SK-N-SH treated with all-trans-retinoic acid at 6 μM for 48 hours (cell line): ENCODE measurements around the gene TCF25.

Experiments
- ATAC-seq: fragments of 200-7000 bp; cut with Tn5 transposase; 3 replicates; pipeline ENCODE4 v1.9.1; 2020; ENCODE audit warnings: mild to moderate bottlenecking, moderate library complexity
- ARNTL ChIP-seq: fragments of 450-650 bp; formaldehyde crosslinking; IDR thresholded peaks from 2 replicates; pipeline ENCODE4 v1.5.0; 2020; ENCODE audit warnings: low read depth, mild to moderate bottlenecking, moderate library complexity, borderline replicate concordance
- BACH2 ChIP-seq: fragments of 250-450 bp; sonication (Bioruptor Pico); IDR thresholded peaks from 2 replicates; pipeline ENCODE4 v1.9.0; 2021; ENCODE audit warnings: mild to moderate bottlenecking, borderline replicate concordance
- CREB5 ChIP-seq: fragments of 250-450 bp; sonication (Bioruptor Pico); IDR thresholded peaks from 2 replicates; pipeline ENCODE4 v1.5.1; 2020; ENCODE audit warnings: low read depth, mild to moderate bottlenecking, moderate library complexity
- CSDC2 ChIP-seq: fragments of 250-450 bp; sonication (Bioruptor Pico); IDR thresholded peaks from 2 replicates; pipeline ENCODE4 v1.5.0; 2020; ENCODE audit warnings: mild to moderate bottlenecking, moderate library complexity
- CSRNP3 ChIP-seq: fragments of 250-450 bp; sonication (Bioruptor Pico); IDR thresholded peaks from 2 replicates; pipeline ENCODE4 v1.5.1; 2021; ENCODE audit warnings: mild to moderate bottlenecking, moderate library complexity
- ESRRG ChIP-seq: fragments of 250-450 bp; sonication (Bioruptor Pico); IDR thresholded peaks from 2 replicates; pipeline ENCODE4 v1.6.1; 2021; ENCODE audit warnings: mild to moderate bottlenecking
- GLIS3 ChIP-seq: fragments of 250-450 bp; sonication (Bioruptor Pico); IDR thresholded peaks from 2 replicates; pipeline ENCODE4 v1.5.0; 2020; ENCODE audit warnings: mild to moderate bottlenecking, moderate library complexity
- ISL1 ChIP-seq: fragments of 250-450 bp; sonication (Bioruptor Pico); IDR thresholded peaks from 2 replicates; pipeline ENCODE4 v2.1.2; 2022; ENCODE audit warnings: mild to moderate bottlenecking, moderate library complexity
- OSR1 ChIP-seq: fragments of 250-450 bp; sonication (Bioruptor Pico); IDR thresholded peaks from 2 replicates; pipeline ENCODE4 v1.8.0; 2022; ENCODE audit warnings: moderate library complexity, mild to moderate bottlenecking, inconsistent platforms
- PATZ1 ChIP-seq: fragments of 250-450 bp; sonication (Bioruptor Pico); IDR thresholded peaks from 2 replicates; pipeline ENCODE4 v1.8.0; 2020; ENCODE audit warnings: mild to moderate bottlenecking, moderate library complexity, borderline replicate concordance
- PPARA ChIP-seq: fragments of 250-450 bp; sonication (Bioruptor Pico); IDR thresholded peaks from 2 replicates; pipeline ENCODE4 v1.5.0; 2020; ENCODE audit warnings: mild to moderate bottlenecking, borderline replicate concordance
- RARB ChIP-seq: fragments of 250-450 bp; sonication (Bioruptor Pico); IDR thresholded peaks from 2 replicates; pipeline ENCODE4 v1.8.0; 2021; ENCODE audit warnings: mild to moderate bottlenecking, moderate library complexity
- SNAI2 ChIP-seq: fragments of 250-450 bp; sonication (Bioruptor Pico); IDR thresholded peaks from 2 replicates; pipeline ENCODE4 v1.5.0; 2020; ENCODE audit warnings: mild to moderate bottlenecking, moderate library complexity
- TCF4 ChIP-seq: fragments of 250-450 bp; sonication (Bioruptor Pico); IDR thresholded peaks from 2 replicates; pipeline ENCODE4 v1.8.0; 2021; ENCODE audit warnings: mild to moderate bottlenecking, moderate library complexity, borderline replicate concordance
- TOX ChIP-seq: fragments of 250-450 bp; sonication (Bioruptor Pico); IDR thresholded peaks from 2 replicates; pipeline ENCODE4 v1.8.0; 2021; ENCODE audit warnings: mild to moderate bottlenecking, moderate library complexity, borderline replicate concordance
- TSHZ2 ChIP-seq: fragments of 250-450 bp; sonication (Bioruptor Pico); IDR thresholded peaks from 2 replicates; pipeline ENCODE4 v1.5.0; 2020; ENCODE audit warnings: mild to moderate bottlenecking, moderate library complexity
- ZC3H10 ChIP-seq: fragments of 250-450 bp; sonication (Bioruptor Pico); IDR thresholded peaks from 2 replicates; pipeline ENCODE4 v1.5.1; 2021; ENCODE audit warnings: mild to moderate bottlenecking, moderate library complexity
- ZFP3 ChIP-seq: fragments of 250-450 bp; sonication (Bioruptor Pico); IDR thresholded peaks from 2 replicates; pipeline ENCODE4 v1.5.0; 2020; ENCODE audit warnings: mild to moderate bottlenecking, moderate library complexity
- ZFP30 ChIP-seq: fragments of 450-650 bp; formaldehyde crosslinking; IDR thresholded peaks from 2 replicates; pipeline ENCODE4 v1.5.0; 2022; ENCODE audit warnings: mild to moderate bottlenecking, moderate library complexity
- ZNF565 ChIP-seq: fragments of 450-650 bp; formaldehyde crosslinking; conservative IDR thresholded peaks from 2 replicates; pipeline ENCODE4 v1.5.0; 2020; ENCODE audit warnings: low read depth, mild to moderate bottlenecking, moderate library complexity
- ZNF70 ChIP-seq: fragments of 450-650 bp; formaldehyde crosslinking; IDR thresholded peaks from 2 replicates; pipeline ENCODE4 v1.5.0; 2020; ENCODE audit warnings: mild to moderate bottlenecking, moderate library complexity
- ZNF8 ChIP-seq: fragments of 450-650 bp; formaldehyde crosslinking; IDR thresholded peaks from 2 replicates; pipeline ENCODE4 v1.5.0; 2020; ENCODE audit warnings: mild to moderate bottlenecking, moderate library complexity

The TCF25 gene

GRCh38 chr16:89957216-89957785, 83.9 kb downstream of the TCF25 start:
- no peak for TF ChIP-seq RARB
- no peak for TF ChIP-seq PATZ1 (CRISPR knock-in tag)
- TF ChIP-seq ARNTL (CRISPR knock-in tag) = no peak
- no peak for TF ChIP-seq ZC3H10 (CRISPR knock-in tag)
- TF ChIP-seq BACH2 (CRISPR knock-in tag) = no peak
- no peak for TF ChIP-seq ZNF8 (CRISPR knock-in tag)
- no peak for TF ChIP-seq TCF4
- no peak for TF ChIP-seq SNAI2 (CRISPR knock-in tag)
- no peak for TF ChIP-seq ZFP30 (CRISPR knock-in tag)
- TF ChIP-seq ESRRG (CRISPR knock-in tag) = no peak
- TF ChIP-seq CREB5 (CRISPR knock-in tag) = no peak
- TF ChIP-seq CSRNP3 = no peak
- no peak for TF ChIP-seq OSR1
- TF ChIP-seq PPARA = no peak
- TF ChIP-seq CSDC2 = no peak
- TF ChIP-seq ISL1 = no peak
- TF ChIP-seq TOX (CRISPR knock-in tag) = no peak
- no peak for TF ChIP-seq ZFP3 (CRISPR knock-in tag)
- TF ChIP-seq TSHZ2 = no peak
- ATAC-seq = no peak

GRCh38 chr16:89958068-89958467, 84.7 kb downstream of the TCF25 start:
- ATAC-seq = peak; percentile 96
- TF ChIP-seq ZNF565 (CRISPR knock-in tag) (no peak), CREB5 (CRISPR knock-in tag) (no peak), TOX (CRISPR knock-in tag) (no peak), CSRNP3 (no peak), ZNF8 (CRISPR knock-in tag) (no peak), SNAI2 (CRISPR knock-in tag) (no peak), PPARA (no peak), RARB (no peak), OSR1 (no peak), ZC3H10 (CRISPR knock-in tag) (no peak), TCF4 (no peak)

- TF ChIP-seq ISL1 (no peak), ZFP30 (CRISPR knock-in tag) (no peak), BACH2 (CRISPR knock-in tag) (no peak), CREB5 (CRISPR knock-in tag) (no peak), ZNF8 (CRISPR knock-in tag) (no peak), TOX (CRISPR knock-in tag) (no peak), GLIS3 (CRISPR knock-in tag) (no peak), ZNF565 (CRISPR knock-in tag) (no peak), PPARA (no peak), TCF4 (no peak), ESRRG (CRISPR knock-in tag) (no peak), ZNF70 (no peak), PATZ1 (CRISPR knock-in tag) (no peak)
- ATAC-seq = no peak
Measured at GRCh38 chr16:89958596-89958995, 85.2 kb downstream of the TCF25 start.
